Non-pigmented ciliary epithelial cell (primary cell): ENCODE results near the gene BSDC1.

Source experiments
- DNase-seq: peaks from one replicate; pipeline ENCODE4 v3.0.0-alpha.2; 2010; ENCODE audit warnings: low read depth

Gene BSDC1

GRCh38 chr1:32393832-32394140, 455 bp downstream of the BSDC1 start:
- no peak for DNase-seq

DNA sequence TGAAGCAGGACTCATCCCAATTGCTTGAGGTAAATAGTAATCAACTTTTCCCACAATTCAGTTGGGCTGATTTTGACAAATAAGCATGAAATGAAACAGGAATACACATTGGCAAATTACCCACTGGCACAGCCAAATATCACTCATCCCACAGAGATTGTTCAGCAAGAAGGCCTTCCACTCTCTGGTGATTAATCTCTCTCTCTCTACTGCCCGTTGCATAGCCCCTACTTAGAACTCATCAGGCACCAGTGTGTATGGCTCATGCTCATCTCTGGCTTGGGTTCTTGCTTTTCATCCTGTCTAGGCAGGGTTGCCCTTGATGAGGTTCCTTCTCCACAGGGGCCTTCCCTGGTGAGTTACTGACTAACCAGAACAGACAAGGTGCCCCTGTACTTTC, 1.1 kb downstream of the BSDC1 start:
- no peak for DNase-seq

DNA sequence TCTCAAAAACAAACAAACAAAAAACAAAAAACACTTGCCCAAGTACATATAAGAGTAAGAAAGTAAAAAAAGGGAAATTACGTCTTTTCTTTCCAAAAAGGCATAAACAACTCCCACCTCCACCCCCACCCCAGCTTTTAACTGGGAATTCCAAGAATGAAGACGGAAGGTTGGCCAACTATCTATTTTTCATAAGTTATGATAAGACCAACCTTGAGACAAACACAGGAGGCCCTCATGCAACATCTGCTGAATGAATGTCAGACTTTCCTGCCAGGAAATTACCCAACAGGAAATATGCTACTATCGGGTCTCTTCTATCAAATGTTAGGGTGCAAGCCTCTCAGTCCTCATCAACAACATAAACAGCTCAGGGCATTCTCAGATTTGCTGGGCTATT, 1.9 kb downstream of the BSDC1 start:
- DNase-seq, result no peak

- no peak for DNase-seq
These were observed 3.1 kb downstream of the BSDC1 start for GRCh38 chr1:32390904-32391870.

- no peak for DNase-seq
These were observed 5.6 kb downstream of the BSDC1 start for GRCh38 chr1:32388641-32389040.

DNA sequence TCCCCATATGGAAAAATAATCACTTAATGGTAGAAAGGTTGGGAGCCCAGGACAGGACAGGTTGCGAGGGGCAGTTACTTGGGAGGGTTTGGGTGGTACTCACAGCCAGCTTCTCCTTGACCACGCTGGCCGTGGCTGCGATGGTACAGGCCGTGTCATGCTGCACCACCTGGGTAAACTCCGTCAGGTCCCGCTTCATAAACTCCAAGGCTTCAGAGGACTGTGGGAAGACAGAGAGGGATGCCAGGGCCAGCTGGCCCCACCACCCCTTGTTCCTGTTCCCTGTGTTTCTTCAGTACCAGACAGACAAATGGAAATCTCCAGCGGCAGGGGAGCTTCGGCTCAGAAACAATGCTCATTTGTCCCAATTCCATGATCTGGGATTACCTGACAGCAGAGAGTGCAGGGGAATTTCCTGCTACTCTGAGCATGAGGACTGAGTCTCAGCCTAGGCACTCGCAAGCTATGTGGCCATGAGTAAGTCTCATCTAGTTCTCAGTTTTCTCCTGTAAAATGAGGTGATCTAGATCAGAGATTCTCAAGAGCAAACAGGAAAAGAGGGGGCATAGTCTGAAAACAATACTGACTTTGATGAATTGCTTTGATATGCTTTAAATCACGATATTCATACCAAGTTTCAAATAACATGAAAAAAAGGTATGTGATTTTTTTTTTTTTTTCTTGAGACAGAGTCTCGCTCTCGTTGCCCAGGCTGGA, 7.4 kb downstream of the BSDC1 start:
- DNase-seq, result no peak

GRCh38 chr1:32380057-32380456, 14.2 kb downstream of the BSDC1 start:
- no peak for DNase-seq

DNA sequence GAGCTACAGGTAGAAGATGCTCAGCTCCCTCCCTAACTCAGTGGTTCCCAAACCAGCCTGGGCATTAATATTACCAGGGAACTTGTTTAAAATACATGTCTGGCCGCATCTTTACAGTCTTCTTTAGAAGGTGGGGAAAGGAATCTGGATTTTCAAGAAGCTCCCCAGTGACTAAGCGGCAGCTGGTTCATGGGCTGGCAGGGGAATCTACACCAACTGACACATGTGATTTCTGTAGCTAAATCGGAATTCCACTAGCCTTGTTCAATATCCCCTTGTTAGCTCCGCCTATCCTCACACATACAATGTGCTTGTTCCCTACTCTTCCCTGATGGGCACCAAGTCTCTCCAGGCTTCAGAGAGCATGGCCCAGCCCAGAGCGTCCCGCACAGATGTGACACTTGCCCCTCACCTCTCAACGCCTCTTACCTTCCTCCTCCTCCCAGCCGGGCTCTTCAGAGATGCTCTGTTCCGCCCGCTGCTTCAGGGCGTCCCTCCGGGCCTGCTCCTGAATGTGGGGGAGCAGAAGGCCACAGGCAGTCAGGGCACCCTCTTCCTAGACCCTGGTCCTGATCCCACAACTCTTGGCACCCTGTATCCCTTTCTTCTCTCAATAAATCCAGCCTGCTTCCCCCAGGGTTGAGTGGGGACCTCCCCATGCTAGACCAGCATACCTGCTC, 16.6 kb downstream of the BSDC1 start:
- no peak for DNase-seq

DNA sequence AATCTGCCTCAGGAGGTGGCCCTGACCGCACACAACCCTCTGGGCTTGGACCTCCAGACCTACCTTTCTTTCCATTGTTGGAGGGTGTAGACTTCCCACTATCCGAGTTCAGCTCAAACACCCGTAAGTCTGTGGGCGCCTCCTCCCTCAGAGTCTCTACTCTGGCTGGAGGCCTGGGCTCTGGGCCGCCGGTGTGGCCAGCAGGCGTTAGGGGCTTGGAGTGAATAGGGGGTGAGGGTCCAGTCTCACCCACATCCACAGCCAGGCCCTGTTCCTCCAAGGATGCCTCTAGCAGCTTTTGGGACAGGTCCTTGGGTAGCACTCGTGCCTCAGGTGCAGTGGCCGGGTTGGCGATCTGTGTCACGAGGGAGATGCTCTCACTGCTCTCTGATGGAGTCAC, 18.0 kb downstream of the BSDC1 start:
- DNase-seq, result no peak

- no peak for DNase-seq
These were observed 20.1 kb downstream of the BSDC1 start for GRCh38 chr1:32373996-32374592.

GRCh38 chr1:32372149-32372756, 22.0 kb downstream of the BSDC1 start:
- no peak for DNase-seq

DNA sequence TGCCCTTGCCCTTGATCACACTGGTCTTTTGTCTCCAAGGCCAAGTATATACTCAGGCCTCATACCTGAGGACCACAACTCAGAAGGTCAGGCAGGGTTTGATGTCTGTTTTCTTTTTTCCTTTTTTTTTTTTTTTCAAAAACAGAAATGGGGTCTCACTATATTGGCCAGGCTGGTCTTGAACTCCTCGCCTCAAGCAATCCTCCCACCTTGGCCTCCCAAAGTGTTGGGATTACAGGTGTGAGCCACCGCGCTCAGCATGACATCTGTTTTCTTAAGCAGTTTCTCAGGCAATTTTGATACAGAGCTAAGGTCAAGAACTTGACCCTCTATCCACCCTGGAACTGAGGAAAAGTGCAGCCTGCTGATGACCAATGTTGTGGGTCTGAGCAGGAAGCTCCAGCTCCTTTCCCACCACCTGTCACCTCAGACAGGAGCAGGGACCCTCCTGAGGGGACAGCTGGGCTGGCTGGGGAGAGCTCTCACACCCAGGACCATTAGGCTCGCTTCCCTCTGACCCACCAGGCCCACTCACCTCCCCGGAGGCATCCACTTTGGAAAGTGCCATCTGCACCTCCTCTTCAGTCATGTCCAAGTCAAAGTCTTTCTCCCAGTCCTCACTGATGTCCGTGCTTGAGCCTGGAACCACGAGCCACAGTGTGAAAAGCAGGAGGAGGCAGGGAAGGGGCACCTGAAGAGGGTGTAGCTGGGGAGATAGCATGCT, 26.2 kb downstream of the BSDC1 start:
- no peak for DNase-seq

DNA sequence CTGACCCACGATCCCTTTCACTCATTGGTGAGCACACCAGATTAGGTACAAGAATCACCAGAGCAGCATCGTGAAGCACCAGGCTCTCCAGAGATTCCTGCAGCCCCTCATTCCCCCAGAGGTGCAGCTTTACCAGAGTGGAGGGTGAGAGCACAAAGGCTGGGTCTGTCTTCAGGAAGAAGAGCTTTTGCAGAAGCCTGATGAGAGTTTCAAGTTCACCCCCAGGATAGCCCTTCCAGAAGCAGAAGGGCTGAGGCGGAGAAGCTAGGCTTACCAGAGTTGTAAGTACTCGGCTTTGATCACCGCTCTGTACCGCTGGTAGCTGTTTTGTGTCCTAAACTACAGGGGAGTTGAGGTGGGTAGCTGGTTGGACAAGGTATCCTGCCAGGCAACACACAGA, 28.8 kb downstream of the BSDC1 start:
- DNase-seq, result no peak

DNA sequence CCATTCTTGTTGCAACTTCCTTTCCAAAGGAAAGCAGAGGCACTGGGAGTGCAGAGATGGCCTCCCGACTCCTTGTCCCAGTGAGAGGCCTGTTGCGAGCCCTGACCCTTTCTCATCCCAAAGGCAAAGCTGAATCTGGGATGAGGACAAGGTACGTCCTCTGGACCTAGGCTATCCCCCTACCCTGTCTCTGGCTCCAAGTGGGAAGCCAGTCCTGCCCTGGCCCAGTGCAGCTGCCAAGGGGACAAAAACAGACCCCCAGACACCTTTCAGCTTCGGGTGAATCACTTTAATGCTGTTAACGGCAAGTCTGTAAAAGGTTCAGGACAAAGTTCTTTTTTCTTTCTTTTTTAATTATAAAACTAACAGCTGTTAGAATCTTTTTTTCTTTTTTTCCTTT, 29.4 kb downstream of the BSDC1 start:
- no peak for DNase-seq

GRCh38 chr1:32363713-32364112, 30.5 kb downstream of the BSDC1 start:
- DNase-seq, result no peak

DNA sequence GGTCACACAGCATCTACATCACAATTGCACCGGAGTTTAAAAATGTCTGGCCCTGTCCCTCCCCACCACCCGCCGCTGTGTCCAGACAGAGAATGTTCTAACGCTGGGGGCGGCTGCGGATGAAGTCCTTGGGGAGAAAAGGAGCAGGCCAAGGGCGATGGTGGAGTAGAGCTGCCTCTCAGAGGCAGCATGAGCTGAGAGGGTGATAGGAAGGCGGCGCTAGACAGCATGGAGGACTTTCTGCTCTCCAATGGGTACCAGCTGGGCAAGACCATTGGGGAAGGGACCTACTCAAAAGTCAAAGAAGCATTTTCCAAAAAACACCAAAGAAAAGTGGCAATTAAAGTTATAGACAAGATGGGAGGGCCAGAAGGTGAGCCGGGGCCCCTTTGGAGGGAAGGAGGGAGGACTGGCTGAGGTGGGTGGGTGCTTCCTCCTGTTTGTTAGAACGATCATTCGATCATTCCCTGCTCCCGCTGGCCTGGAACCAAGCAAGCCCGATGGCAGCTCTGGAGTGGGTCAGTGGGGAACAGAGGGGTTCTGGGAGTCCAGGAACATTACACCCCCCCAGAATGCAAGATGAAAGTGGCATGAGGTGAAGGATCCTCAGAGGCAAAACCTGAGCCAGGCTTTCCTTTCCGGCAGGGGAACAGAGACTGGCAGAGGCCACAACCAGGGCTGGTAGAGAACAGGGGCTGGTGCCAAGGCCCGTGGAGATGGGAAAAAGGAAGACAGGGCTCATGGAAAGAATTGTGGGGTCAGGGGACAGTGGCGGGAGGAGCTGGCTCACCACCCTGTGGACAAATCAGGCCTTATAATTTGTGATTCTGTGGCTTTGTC, 31.5 kb downstream of the BSDC1 start, which contains the start of the genes FAM229A and TSSK3:
Gene FAM229A, minus strand, starts transcription at position 12 of the 840 bp plus-strand sequence. CDS start 394 bp downstream, outside the sequence.
Gene TSSK3, plus strand, starts transcription at position 66 of the 840 bp plus-strand sequence. Its CDS starts 163 bp downstream, at position 229.
- DNase-seq, result no peak

GRCh38 chr1:32361674-32362473, 32.4 kb downstream of the BSDC1 start:
- no peak for DNase-seq

- DNase-seq, result no peak
These were observed 33.0 kb downstream of the BSDC1 start for GRCh38 chr1:32361308-32361673.

DNA sequence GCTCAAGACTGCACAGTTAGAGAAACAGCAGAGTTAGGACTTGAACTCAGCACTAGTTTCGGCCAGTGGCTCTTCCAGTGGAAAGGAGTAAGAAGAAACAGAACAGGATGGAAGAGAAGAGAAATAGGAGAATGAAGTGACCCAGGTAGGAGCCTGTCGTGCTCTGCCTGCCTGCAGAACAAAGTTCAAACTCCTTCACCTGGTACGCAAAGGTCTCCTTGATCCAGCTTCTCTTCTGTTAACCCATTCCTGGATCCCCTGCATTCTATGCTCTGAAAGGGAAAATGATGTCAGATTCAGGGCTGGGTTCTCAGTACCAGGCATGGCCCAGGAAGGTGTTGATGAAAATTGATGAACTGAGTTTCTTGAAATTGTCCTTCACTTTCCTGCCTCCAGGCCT, 35.8 kb downstream of the BSDC1 start:
- DNase-seq, result no peak
